GM18502 (cell line): Measurements from ENCODE around the gene IGFBPL1.

Experiments used
- ATAC-seq: cut with Tn5 transposase; IDR thresholded peaks from one replicate; pipeline ENCODE4 v1.9.1; 2021; ENCODE audit warnings: mild to moderate bottlenecking; ENCODE audit not compliant: unreplicated experiment, poor library complexity

The IGFBPL1 gene

GRCh38 chr9:38358390-38359296, 65.6 kb downstream of the IGFBPL1 start:
- no peak for ATAC-seq

DNA sequence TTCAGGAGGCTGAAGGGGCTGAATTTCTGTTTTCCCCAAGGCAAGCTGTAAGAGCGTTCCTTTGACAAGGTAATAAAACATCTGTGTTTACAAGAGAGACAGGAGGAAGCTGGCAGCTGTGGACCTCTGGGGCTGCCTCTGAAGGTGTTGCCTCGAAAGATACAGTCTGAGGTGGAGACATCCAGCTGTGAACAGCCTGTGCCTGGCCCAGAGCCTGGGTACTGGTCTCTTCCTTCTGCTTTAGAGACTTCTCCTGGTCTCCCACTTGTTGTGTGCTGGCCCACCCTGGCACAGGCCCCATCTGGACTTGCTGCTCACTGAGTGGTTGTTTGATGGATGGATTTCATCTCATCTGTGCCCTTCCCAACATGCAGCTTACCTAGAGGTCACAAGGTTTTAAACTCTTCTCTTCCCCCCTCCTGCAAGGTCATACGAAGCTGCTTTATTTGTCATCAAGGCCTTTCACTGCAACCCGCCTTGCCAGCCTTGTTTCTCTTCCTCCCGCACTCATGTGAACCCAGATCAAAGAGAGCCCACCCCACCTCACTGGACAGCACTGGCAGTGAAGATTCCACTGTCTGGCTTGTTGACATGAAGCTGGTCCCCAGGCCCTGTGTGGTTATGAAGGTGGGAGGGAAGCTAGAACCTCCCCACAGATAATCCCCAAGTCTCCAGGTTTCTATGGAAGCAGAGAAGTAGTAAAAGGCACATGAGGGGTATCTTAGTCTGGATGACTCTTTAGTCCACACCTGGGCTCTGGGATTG, 66.7 kb downstream of the IGFBPL1 start:
- no peak for ATAC-seq

DNA sequence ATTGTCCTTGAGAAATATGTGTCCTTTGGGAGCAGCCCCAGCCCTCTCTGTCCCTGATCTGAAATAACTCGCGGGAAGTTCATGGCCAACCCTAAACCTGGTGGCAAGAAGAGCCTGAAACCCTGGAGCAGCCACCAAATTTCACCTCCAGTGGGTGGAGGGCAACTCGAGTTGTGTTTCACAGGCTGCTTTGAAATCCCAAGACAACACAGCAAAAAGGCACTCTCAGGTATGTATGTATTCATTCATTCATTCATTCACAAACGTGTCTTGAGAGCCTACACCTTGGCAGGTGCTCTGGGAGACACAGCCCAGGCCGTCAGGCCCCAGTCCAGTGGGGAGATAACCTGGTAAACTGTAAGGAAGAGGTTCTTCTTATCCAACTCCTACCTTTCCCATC, 67.4 kb downstream of the IGFBPL1 start:
- no peak for ATAC-seq
